PC-9 (cell line): ENCODE data around the gene SCART1.

ENCODE experiments used
- EZH2 ChIP-seq: fragments of 200-600 bp; sonication (generic); IDR thresholded peaks from 2 replicates; pipeline ENCODE4 v1.8.0; 2017; ENCODE audit warnings: antibody characterized with exemption, low read depth
- TF ChIP-seq, protein P1 (sequence below): fragments of 200-600 bp; sonication (generic); conservative IDR thresholded peaks from 2 replicates; pipeline ENCODE4 v1.6.1; 2017; ENCODE audit warnings: mixed run types, antibody characterized with exemption, mild to moderate bottlenecking, moderate library complexity

DNA sequence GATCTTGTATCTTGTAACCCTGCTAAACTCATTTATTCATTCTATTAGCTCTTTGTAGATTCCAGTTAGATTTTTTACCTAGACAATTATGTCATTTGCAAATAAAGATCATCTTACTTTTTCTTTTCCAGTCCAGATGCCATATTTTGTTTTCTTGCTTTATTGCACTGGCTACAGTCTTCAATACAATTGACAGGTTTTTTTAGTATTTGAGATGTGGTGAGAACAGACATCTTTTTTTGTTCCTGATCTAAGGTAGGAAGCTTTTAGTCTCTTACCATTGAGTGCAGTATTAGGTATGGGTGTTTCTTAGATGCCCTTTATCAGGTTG, 41.4 kb upstream of the SCART1 start:
- TF ChIP-seq, protein P1, sequence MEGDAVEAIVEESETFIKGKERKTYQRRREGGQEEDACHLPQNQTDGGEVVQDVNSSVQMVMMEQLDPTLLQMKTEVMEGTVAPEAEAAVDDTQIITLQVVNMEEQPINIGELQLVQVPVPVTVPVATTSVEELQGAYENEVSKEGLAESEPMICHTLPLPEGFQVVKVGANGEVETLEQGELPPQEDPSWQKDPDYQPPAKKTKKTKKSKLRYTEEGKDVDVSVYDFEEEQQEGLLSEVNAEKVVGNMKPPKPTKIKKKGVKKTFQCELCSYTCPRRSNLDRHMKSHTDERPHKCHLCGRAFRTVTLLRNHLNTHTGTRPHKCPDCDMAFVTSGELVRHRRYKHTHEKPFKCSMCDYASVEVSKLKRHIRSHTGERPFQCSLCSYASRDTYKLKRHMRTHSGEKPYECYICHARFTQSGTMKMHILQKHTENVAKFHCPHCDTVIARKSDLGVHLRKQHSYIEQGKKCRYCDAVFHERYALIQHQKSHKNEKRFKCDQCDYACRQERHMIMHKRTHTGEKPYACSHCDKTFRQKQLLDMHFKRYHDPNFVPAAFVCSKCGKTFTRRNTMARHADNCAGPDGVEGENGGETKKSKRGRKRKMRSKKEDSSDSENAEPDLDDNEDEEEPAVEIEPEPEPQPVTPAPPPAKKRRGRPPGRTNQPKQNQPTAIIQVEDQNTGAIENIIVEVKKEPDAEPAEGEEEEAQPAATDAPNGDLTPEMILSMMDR, result no peak
- no peak for TF ChIP-seq EZH2
